A549 (cell line): Measurements from ENCODE around the gene ZNF723. TPM values are rescaled to one million over a fixed set of nuclear protein-coding genes. Genes with fewer than 3 reads are reported as not detected.

ENCODE experiments used
- polyA plus RNA-seq, 4 experiments: library from polyadenylated mRNA; depleted of rRNA in 3 of 4; stranded (reverse); fragments of >200 nt; fragmentation: RNase III in 1 of 4; extraction: RNeasy Plus Mini Kit Qiagen cat#74134 plus additional on column Dnase treatment in 1 of 4; gene quantifications; 2 replicates in 3 of 4; 3 replicates in 1 of 4; pipeline ENCODE4 v1.2.3, GENCODE V29; 2011 to 2017
- small RNA-seq, 6 experiments: library from RNA; depleted of rRNA; stranded (forward); fragments of <200 nt; gene quantifications; one replicate each; pipeline ENCODE3, GENCODE V24; 2012

The ZNF723 gene
- polyA plus RNA-seq, 2 of the 4 experiments (the other 2 are of a cell fraction), result not detected

Small RNAs within 50 kb of the gene (small RNA-seq; reads per million reads assigned to genes)
- 0 reads per million in 6 experiments for gene VN1R88P

Other genes with a start within 250 kb of the ZNF723 start
- not detected in 2 replicates for gene ZNF492, start 198.0 kb upstream of the ZNF723 start, polyA plus RNA-seq (2011; rRNA removed)
- gene ZNF492, start 198.0 kb upstream of the ZNF723 start, polyA plus RNA-seq (2017; fragmentation: RNase III; extraction: RNeasy Plus Mini Kit Qiagen cat#74134 plus additional on column Dnase treatment), result not detected in 3 replicates
- not detected in 2 replicates for gene ZNF99, start 48.1 kb upstream of the ZNF723 start, polyA plus RNA-seq (2011; rRNA removed)
- not detected in 3 replicates for gene ZNF99, start 48.1 kb upstream of the ZNF723 start, polyA plus RNA-seq (2017; fragmentation: RNase III; extraction: RNeasy Plus Mini Kit Qiagen cat#74134 plus additional on column Dnase treatment)
- not detected in 2 replicates for gene ZNF728, start 170.9 kb downstream of the ZNF723 start, polyA plus RNA-seq (2011; rRNA removed)
- not detected in 3 replicates for gene ZNF728, start 170.9 kb downstream of the ZNF723 start, polyA plus RNA-seq (2017; fragmentation: RNase III; extraction: RNeasy Plus Mini Kit Qiagen cat#74134 plus additional on column Dnase treatment)